Mesendoderm (in vitro differentiated cells): ENCODE data around the gene ASCC2.

Experiments
- DNase-seq: peaks from one replicate; pipeline ENCODE4 v3.0.0; 2013
- H2AK5ac ChIP-seq: 2 replicates; pipeline ENCODE4 v1.6.1; 2013; ENCODE audit warnings: low read length, inconsistent platforms
- H2BK120ac ChIP-seq: 2 replicates; pipeline ENCODE4 v1.6.1; 2013; ENCODE audit warnings: low read depth, mild to moderate bottlenecking, low read length, moderate library complexity, mixed read lengths
- H2BK15ac ChIP-seq: replicated peaks from 2 replicates; pipeline ENCODE4 v1.6.1; 2013; ENCODE audit warnings: low read depth, mild to moderate bottlenecking, moderate library complexity
- H2BK5ac ChIP-seq: 2 replicates; pipeline ENCODE4 v1.6.1; 2013; ENCODE audit warnings: low read length, inconsistent platforms
- H3K18ac ChIP-seq: 2 replicates; pipeline ENCODE4 v1.6.1; 2013; ENCODE audit warnings: mild to moderate bottlenecking, low read length, mixed read lengths
- H3K23ac ChIP-seq: one replicate; pipeline ENCODE4 v1.6.1; 2013; ENCODE audit warnings: low read length
- H3K27ac ChIP-seq: 2 replicates; pipeline ENCODE4 v1.5.1; 2013; ENCODE audit warnings: low read depth, mild to moderate bottlenecking, inconsistent platforms, low read length, moderate library complexity
- H3K27me3 ChIP-seq: 2 replicates; pipeline ENCODE4 v1.6.1; 2013; ENCODE audit warnings: low read length, control low read depth, mild to moderate bottlenecking, inconsistent platforms; ENCODE audit not compliant: insufficient read depth, poor library complexity
- H3K36me3 ChIP-seq: 2 replicates; pipeline ENCODE4 v1.6.1; 2013; ENCODE audit warnings: low read length, inconsistent platforms; ENCODE audit not compliant: control insufficient read depth, insufficient read depth
- H3K4ac ChIP-seq: one replicate; pipeline ENCODE4 v1.6.1; 2013; ENCODE audit warnings: low read depth, mild to moderate bottlenecking, low read length, moderate library complexity
- H3K4me1 ChIP-seq: 2 replicates; pipeline ENCODE4 v1.6.1; 2013; ENCODE audit warnings: low read depth, low read length, inconsistent platforms; ENCODE audit not compliant: control insufficient read depth
- H3K4me2 ChIP-seq: 2 replicates; pipeline ENCODE4 v1.6.1; 2013; ENCODE audit warnings: low read length
- H3K4me3 ChIP-seq: 2 replicates; pipeline ENCODE4 v1.5.1; 2013; ENCODE audit warnings: mild to moderate bottlenecking, low read length
- H3K56ac ChIP-seq: one replicate; pipeline ENCODE4 v1.6.1; 2013; ENCODE audit warnings: low read length
- H3K79me1 ChIP-seq: 2 replicates; pipeline ENCODE4 v1.6.1; 2013; ENCODE audit warnings: low read length, inconsistent platforms
- H3K79me2 ChIP-seq: 2 replicates; pipeline ENCODE4 v1.6.1; 2013; ENCODE audit warnings: mild to moderate bottlenecking, low read length; ENCODE audit not compliant: control insufficient read depth, insufficient read depth
- H3K9ac ChIP-seq: 2 replicates; pipeline ENCODE4 v1.6.1; 2013; ENCODE audit warnings: low read length, inconsistent platforms
- H4K5ac ChIP-seq: one replicate; pipeline ENCODE4 v1.6.1; 2013; ENCODE audit warnings: low read length
- H4K8ac ChIP-seq: one replicate; pipeline ENCODE4 v1.6.1; 2013; ENCODE audit warnings: low read depth, mild to moderate bottlenecking, control low read depth, low read length, moderate library complexity
- WGBS: extraction: QIAGEN DNeasy Blood & Tissue Kit; methylation state at CpG from one replicate; pipeline ENCODE4 v1.1.7; 2013; ENCODE audit warnings: low lambda C conversion rate, missing lambda C conversion rate; ENCODE audit not compliant: insufficient coverage; ENCODE audit errors: extremely low coverage; 5-methylcytosine and 5-hydroxymethylcytosine counted together

Gene ASCC2

DNA sequence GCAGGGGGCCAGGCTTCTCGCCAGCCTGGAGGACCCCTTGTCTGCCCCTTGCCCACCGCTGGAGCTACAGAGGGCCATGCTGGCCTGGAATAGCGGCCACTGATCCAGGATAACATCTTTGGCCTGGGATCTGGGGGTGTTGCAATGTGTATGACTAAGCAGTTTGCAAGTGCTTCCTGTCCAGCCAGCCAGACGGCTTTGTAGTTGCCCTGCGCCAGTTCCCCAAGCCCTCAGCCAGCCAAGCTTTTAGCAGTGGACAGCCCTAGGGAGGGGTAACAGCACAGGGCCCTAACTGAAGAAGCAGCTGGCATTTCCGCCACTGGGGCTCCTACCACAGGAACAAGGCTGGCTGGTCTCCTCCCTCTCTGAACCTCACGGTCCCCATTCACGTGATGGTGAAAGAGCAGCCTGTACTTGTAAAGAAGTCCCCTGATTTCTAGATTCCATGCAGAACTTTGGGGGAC lies 38.8 kb downstream of the ASCC2 start:
- Histone ChIP-seq H2BK5ac (no peak overlapping the region), H3K36me3 (peaks cover 15% of the 10 kb centered on the region), H2BK120ac (no peak overlapping the region), H3K4me1 (peaks cover 2% of the 10 kb centered on the region), H2BK15ac (no peak overlapping the region), H3K18ac (no peak overlapping the region), H3K4me3 (no peak overlapping the region), H4K5ac (no peak overlapping the region), H3K4me2 (no peak overlapping the region), H3K79me2 (no peaks in the 10 kb centered on the region), H3K4ac (no peak overlapping the region), H3K79me1 (no peaks in the 10 kb centered on the region), H2AK5ac (no peak overlapping the region), H3K23ac (no peak overlapping the region), H3K56ac (no peak overlapping the region), H4K8ac (no peak overlapping the region), H3K27ac (no peak overlapping the region), H3K9ac (no peak overlapping the region), H3K27me3 (no peaks in the 10 kb centered on the region)
- no peak for DNase-seq
- WGBS, result no CpG with 5 or more reads among the region's 8 CpGs

DNA sequence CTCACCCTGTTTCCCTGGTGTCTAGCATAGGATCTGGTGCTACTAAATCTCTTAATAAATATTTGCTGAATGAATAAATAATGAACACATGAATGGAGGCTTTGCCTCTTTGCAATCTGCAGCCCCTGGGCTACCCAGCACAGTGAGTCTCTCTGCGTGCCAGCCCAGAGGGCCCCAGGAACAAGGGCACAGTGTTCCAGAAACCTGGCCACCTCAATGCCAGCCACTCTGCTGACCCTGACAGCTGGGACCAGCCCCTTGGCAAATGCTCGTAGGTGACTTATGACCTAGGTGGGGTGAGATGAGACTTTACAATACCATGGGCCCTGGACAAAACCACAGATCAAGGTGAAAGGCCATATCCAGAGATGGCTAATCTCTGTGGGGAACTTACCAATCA lies 39.3 kb downstream of the ASCC2 start:
- Histone ChIP-seq H3K4me2 (no peak overlapping the region), H3K4me3 (no peak overlapping the region), H3K4me1 (peaks cover 2% of the 10 kb centered on the region), H2AK5ac (no peak overlapping the region), H2BK5ac (no peak overlapping the region), H3K27ac (no peak overlapping the region), H3K36me3 (peaks cover 15% of the 10 kb centered on the region), H3K4ac (no peak overlapping the region), H3K23ac (no peak overlapping the region), H3K56ac (no peak overlapping the region), H3K18ac (no peak overlapping the region), H2BK120ac (no peak overlapping the region), H4K8ac (no peak overlapping the region), H3K79me1 (no peaks in the 10 kb centered on the region), H3K27me3 (no peaks in the 10 kb centered on the region), H2BK15ac (no peak overlapping the region), H3K79me2 (no peaks in the 10 kb centered on the region), H4K5ac (no peak overlapping the region), H3K9ac (no peak overlapping the region)
- no CpG with 5 or more reads among the region's 2 CpGs for WGBS
- DNase-seq, result no peak

DNA sequence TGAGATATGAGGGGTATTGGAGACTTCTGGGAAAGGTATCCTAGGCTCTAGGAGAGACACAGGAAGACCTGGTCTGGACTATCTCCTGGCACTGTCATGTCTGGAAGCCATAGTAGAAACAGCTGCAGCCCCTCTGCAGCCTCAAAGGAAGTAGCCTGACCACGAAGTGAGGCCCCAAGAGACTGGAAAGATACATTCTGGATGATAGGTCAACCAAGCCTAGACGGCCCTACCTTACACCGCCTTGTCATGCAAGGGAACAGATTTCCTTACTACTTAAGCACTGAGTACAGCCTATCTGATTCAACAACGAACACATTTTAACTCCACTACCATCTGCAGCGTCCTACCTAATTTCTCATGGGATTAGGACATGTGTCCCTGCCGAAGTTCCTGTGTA lies 39.8 kb downstream of the ASCC2 start:
- H2AK5ac ChIP-seq, result no peak overlapping the region
- H3K9ac ChIP-seq, result no peak overlapping the region
- H3K23ac ChIP-seq, result no peak overlapping the region
- DNase-seq, result no peak
- no peak overlapping the region for H3K56ac ChIP-seq
- no peak overlapping the region for H4K5ac ChIP-seq
- H2BK5ac ChIP-seq, result no peak overlapping the region
- H3K4me3 ChIP-seq, result no peak overlapping the region
- no peaks in the 10 kb centered on the region for H3K79me1 ChIP-seq
- H2BK15ac ChIP-seq, result no peak overlapping the region
- H3K4ac ChIP-seq, result no peak overlapping the region
- H3K4me2 ChIP-seq, result no peak overlapping the region
- no peak overlapping the region for H2BK120ac ChIP-seq
- H3K18ac ChIP-seq, result no peak overlapping the region
- H4K8ac ChIP-seq, result no peak overlapping the region
- H3K36me3 ChIP-seq, result peaks cover 15% of the 10 kb centered on the region
- WGBS, result no CpG with 5 or more reads among the region's 6 CpGs
- H3K27me3 ChIP-seq, result no peaks in the 10 kb centered on the region
- H3K4me1 ChIP-seq, result peaks cover 2% of the 10 kb centered on the region
- no peak overlapping the region for H3K27ac ChIP-seq
- no peaks in the 10 kb centered on the region for H3K79me2 ChIP-seq

DNA sequence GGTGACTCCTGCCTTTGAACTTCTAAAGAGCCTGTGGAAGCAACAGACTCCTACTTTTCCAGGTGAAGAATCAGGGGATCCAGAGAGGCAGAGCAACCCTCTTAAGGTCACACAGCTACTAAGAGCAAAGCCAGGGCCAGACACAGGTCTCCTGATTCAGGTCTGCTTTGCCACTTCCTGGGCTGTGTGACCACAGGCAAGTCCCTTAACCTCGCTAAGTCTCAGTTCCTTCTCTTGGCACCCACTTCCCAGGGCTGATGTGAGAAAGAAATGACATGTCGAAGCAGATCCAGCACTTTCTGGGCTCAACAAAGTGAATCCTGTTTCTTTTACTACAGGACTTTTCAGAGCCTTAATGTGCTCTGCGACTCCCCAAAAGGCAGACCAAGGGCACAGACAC lies 40.7 kb downstream of the ASCC2 start:
- Histone ChIP-seq H3K4ac (no peak overlapping the region), H3K27ac (no peak overlapping the region), H3K4me2 (no peak overlapping the region), H3K36me3 (peaks cover 15% of the 10 kb centered on the region), H3K23ac (no peak overlapping the region), H3K79me2 (no peaks in the 10 kb centered on the region), H2BK5ac (no peak overlapping the region), H3K4me1 (peaks cover 2% of the 10 kb centered on the region), H4K5ac (no peak overlapping the region), H3K27me3 (no peaks in the 10 kb centered on the region), H2BK15ac (no peak overlapping the region), H3K56ac (no peak overlapping the region), H4K8ac (no peak overlapping the region), H3K4me3 (no peak overlapping the region), H3K18ac (no peak overlapping the region), H2BK120ac (no peak overlapping the region), H2AK5ac (no peak overlapping the region), H3K9ac (no peak overlapping the region), H3K79me1 (no peaks in the 10 kb centered on the region)
- no CpG with 5 or more reads among the region's 3 CpGs for WGBS
- DNase-seq, result no peak

DNA sequence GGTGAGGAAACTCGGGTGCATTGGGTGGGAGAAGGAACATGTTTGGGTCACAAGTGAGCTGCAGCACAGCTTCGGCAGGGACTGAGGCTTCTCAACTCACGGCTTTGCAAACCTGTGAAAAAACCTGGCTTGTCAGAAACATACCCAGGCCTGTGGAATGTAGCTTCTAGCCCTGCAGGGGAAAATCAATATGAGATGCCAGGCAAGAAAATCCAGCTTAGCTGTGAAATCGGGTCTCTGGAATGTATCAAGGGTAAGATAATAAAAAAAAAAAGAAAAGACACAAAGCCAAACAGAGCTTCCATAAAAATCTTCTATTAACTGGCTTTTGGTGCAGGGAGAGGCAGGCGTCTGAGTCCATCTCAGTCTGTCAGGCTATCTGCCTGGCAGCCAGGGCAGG lies 42.4 kb downstream of the ASCC2 start:
- Histone ChIP-seq H2BK5ac (no peak overlapping the region), H3K9ac (no peak overlapping the region), H3K23ac (no peak overlapping the region), H3K4ac (no peak overlapping the region), H2AK5ac (no peak overlapping the region), H3K79me2 (no peaks in the 10 kb centered on the region), H3K36me3 (peaks cover 14% of the 10 kb centered on the region), H3K79me1 (no peaks in the 10 kb centered on the region), H3K27ac (no peak overlapping the region), H2BK15ac (no peak overlapping the region), H4K5ac (no peak overlapping the region), H3K18ac (no peak overlapping the region), H3K56ac (no peak overlapping the region), H3K4me3 (no peak overlapping the region), H3K4me1 (no peaks in the 10 kb centered on the region), H3K4me2 (no peak overlapping the region), H4K8ac (no peak overlapping the region), H2BK120ac (no peak overlapping the region), H3K27me3 (no peaks in the 10 kb centered on the region)
- WGBS, result no CpG with 5 or more reads among the region's 5 CpGs
- DNase-seq, result no peak

DNA sequence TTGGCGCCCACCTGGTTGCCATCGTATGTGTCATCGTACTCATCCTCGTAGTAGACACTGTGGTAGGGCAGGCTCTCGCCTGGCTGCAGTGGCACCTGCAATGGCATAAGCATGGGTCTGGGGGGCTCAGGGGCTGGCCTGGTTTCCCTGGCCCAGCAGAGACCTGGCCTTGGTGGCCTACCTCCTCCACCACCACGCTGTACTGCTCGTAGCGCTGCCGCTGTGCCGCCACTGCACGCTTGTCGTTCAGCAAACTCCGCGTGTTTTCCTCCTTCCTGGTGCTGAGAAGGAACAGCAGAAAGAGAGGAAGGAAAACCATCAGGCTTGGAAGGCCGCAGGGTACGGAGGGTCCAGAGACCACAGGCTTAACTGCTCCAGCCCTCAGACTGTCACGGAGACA lies 44.7 kb downstream of the ASCC2 start:
- Histone ChIP-seq H3K4ac (no peak overlapping the region), H3K79me1 (no peaks in the 10 kb centered on the region), H3K79me2 (no peaks in the 10 kb centered on the region), H3K4me1 (no peaks in the 10 kb centered on the region), H2BK120ac (no peak overlapping the region), H3K4me3 (no peak overlapping the region), H2BK5ac (no peak overlapping the region), H3K56ac (no peak overlapping the region), H3K23ac (no peak overlapping the region), H3K27me3 (no peaks in the 10 kb centered on the region), H3K18ac (no peak overlapping the region), H3K4me2 (no peak overlapping the region), H3K9ac (no peak overlapping the region), H4K5ac (no peak overlapping the region), H3K27ac (no peak overlapping the region), H4K8ac (no peak overlapping the region), H3K36me3 (peaks cover 10% of the 10 kb centered on the region), H2AK5ac (no peak overlapping the region), H2BK15ac (no peak overlapping the region)
- WGBS, result no CpG with 5 or more reads among the region's 17 CpGs
- no peak for DNase-seq
